Calu3 (cell line): ENCODE data around the gene PPP4R4. TPM values are rescaled to one million over a fixed set of nuclear protein-coding genes. Genes with fewer than 3 reads are reported as not detected.
A peak's percentile ranks its signal among the peaks of the same experiment; 100 is the strongest.
"Not testable (repeated sequence)": the region's sequence is repeated elsewhere in the genome, so short reads cannot be mapped to it uniquely, and the experiment has no call there.

ENCODE experiments used
- BruUV-seq: library from RNA; stranded (reverse); fragments of 400-500 nt; replicated peaks from 2 replicates; lab custom pipeline; 2021; lab: Mats Ljungman, UMichigan
- CTCF ChIA-PET: fragments of 300-600 bp; sonication (Branson Sonifier 250); formaldehyde crosslinking; loops from one replicate; lab custom pipeline; 2022; ENCODE audit warnings: antibody characterized with exemption; lab: Charles Lee
- DNase-seq: peaks from one replicate; pipeline ENCODE4 v3.0.0; 2022
- H3K27ac Mint-ChIP-seq: one replicate; pipeline ENCODE4 v1.8.0; 2022; ENCODE audit warnings: mixed read lengths; ENCODE audit not compliant: unreplicated experiment
- H3K27me3 Mint-ChIP-seq: one replicate; pipeline ENCODE4 v1.8.0; 2022; ENCODE audit warnings: mixed read lengths; ENCODE audit not compliant: unreplicated experiment
- H3K36me3 Mint-ChIP-seq: one replicate; pipeline ENCODE4 v1.8.0; 2022; ENCODE audit warnings: mild to moderate bottlenecking, moderate library complexity, mixed read lengths; ENCODE audit not compliant: insufficient read depth, unreplicated experiment
- H3K4me1 Mint-ChIP-seq: one replicate; pipeline ENCODE4 v1.8.0; 2022; ENCODE audit warnings: mild to moderate bottlenecking, low read depth, mixed read lengths; ENCODE audit not compliant: unreplicated experiment
- H3K4me3 Mint-ChIP-seq: one replicate; pipeline ENCODE4 v1.8.0; 2022; ENCODE audit warnings: mild to moderate bottlenecking, low read depth, moderate library complexity, mixed read lengths; ENCODE audit not compliant: unreplicated experiment
- H3K9me3 Mint-ChIP-seq: one replicate; pipeline ENCODE4 v1.8.0; 2022; ENCODE audit warnings: low read depth, mixed read lengths; ENCODE audit not compliant: unreplicated experiment
- CTCF ChIP-seq: fragments of 200-600 bp; IDR thresholded peaks from one replicate; pipeline ENCODE4 v1.8.0; 2022; ENCODE audit warnings: antibody characterized with exemption; ENCODE audit not compliant: unreplicated experiment
- intact Hi-C: fragments of 100-400 bp; cut with micrococcal nuclease; formaldehyde crosslinking; loops from one replicate; pipeline ENCODE4 v1.10.0; 2022; ENCODE audit not compliant: unreplicated experiment
- total RNA-seq: library from RNA; stranded (reverse); gene quantifications from 2 replicates; pipeline ENCODE4 v1.2.3, GENCODE V29; 2022

PPP4R4 gene
- total RNA-seq, 1 experiment from 2014 or later: 0.78 TPM

GRCh38 chr14:94213741-94214140, 39.6 kb downstream of the PPP4R4 start:
- TF ChIP-seq CTCF: no peak
- no TSS peak for BruUV-seq
- Mint-ChIP-seq H3K27me3 (no peaks in the 10 kb centered on the region), H3K36me3 (no peaks in the 10 kb centered on the region), H3K9me3 (peaks cover 3% of the 10 kb centered on the region), H3K27ac (no peak overlapping the region), H3K4me1 (no peaks in the 10 kb centered on the region), H3K4me3 (no peak overlapping the region)
- CTCF ChIA-PET: no interaction called here
- DNase-seq: no peak
- intact Hi-C loops: no loop called here

- TF ChIP-seq CTCF: no peak
- Mint-ChIP-seq H3K36me3 (no peaks in the 10 kb centered on the region), H3K4me1 (no peaks in the 10 kb centered on the region), H3K4me3 (no peak overlapping the region), H3K27ac (no peak overlapping the region), H3K9me3 (peaks cover 3% of the 10 kb centered on the region), H3K27me3 (no peaks in the 10 kb centered on the region)
- CTCF ChIA-PET: no interaction called here
- intact Hi-C loops: no loop called here
- no TSS peak for BruUV-seq
- DNase-seq: peak; percentile 2
Observed at GRCh38 chr14:94217116-94217515, 43.0 kb downstream of the PPP4R4 start.

GRCh38 chr14:94218198-94218886, 44.2 kb downstream of the PPP4R4 start:
- H3K4me1 Mint-ChIP-seq, H3K36me3 Mint-ChIP-seq, H3K27me3 Mint-ChIP-seq, H3K27ac Mint-ChIP-seq, BruUV-seq, H3K9me3 Mint-ChIP-seq, intact Hi-C loops, H3K4me3 Mint-ChIP-seq, DNase-seq, CTCF ChIA-PET: not testable (repeated sequence)

- peaks cover 4% of the 10 kb centered on the region for H3K9me3 Mint-ChIP-seq
- TF ChIP-seq CTCF: no peak
- H3K27me3 Mint-ChIP-seq: no peaks in the 10 kb centered on the region
- no peak for DNase-seq
- H3K4me1 Mint-ChIP-seq: no peaks in the 10 kb centered on the region
- no peak overlapping the region for H3K4me3 Mint-ChIP-seq
- no TSS peak for BruUV-seq
- H3K36me3 Mint-ChIP-seq: no peaks in the 10 kb centered on the region
- no peak overlapping the region for H3K27ac Mint-ChIP-seq
- CTCF ChIA-PET: no interaction called here
- intact Hi-C loops: no loop called here
Observed at GRCh38 chr14:94224040-94224439, 49.9 kb downstream of the PPP4R4 start.
